GM18526 (cell line): ENCODE data around the gene ZCRB1.

Experiments used
- POLR2A ChIP-seq: IDR thresholded peaks from 3 replicates; pipeline ENCODE4 v1.6.1; 2011; ENCODE audit not compliant: insufficient read length; ENCODE audit errors: extremely low read depth

The ZCRB1 gene, protein sequence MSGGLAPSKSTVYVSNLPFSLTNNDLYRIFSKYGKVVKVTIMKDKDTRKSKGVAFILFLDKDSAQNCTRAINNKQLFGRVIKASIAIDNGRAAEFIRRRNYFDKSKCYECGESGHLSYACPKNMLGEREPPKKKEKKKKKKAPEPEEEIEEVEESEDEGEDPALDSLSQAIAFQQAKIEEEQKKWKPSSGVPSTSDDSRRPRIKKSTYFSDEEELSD

DNA sequence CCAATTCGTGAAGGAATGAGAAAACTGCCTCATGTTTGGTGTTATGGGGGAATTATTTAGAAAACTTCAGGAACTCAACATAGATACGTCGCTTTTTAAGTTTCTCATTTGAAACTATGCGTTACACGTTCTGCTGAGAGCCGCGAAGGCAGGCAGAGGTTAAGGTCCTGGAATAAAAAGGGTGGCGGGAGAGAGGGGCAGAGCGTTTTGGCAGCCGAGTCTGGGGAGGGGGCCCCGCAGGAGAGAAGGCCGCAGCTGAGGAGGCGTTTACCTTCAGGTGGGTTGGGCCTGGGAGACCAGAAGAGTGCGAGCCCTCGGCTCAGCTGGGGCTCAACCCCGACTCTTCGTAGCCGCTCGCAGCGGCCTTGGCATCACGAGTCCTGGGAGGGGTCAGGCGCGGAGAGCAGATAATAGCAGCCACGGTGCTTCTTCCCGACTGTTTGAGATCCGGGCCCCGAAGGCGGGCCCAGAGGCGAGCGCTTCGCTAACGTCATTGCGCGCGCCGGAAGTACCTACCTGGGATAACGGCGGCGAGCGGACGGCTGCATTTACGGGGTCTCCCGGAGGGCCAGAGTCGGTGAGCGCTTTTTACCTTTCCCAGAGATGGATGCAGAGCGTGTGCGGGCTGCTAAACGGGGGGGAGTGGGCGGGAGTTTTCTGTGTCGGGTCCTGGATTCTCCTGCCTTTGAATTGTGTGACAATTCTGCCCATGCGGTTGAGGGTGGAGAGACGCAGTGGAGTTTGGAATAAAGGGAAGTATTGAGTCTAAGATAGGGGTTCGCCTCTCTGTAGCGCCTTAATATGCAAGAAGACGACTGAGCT, at the start of gene ZCRB1, which contains the start of gene PPHLN1:
Gene ZCRB1 (minus strand): TSS at position 442 of the 822 bp plus-strand sequence. CDS start 1,992 bp downstream, outside the sequence.
Gene PPHLN1 (plus strand): TSS at position 515 of the 822 bp plus-strand sequence. CDS start 9,736 bp downstream, outside the sequence.
- TF ChIP-seq POLR2A = peak; percentile 80

DNA sequence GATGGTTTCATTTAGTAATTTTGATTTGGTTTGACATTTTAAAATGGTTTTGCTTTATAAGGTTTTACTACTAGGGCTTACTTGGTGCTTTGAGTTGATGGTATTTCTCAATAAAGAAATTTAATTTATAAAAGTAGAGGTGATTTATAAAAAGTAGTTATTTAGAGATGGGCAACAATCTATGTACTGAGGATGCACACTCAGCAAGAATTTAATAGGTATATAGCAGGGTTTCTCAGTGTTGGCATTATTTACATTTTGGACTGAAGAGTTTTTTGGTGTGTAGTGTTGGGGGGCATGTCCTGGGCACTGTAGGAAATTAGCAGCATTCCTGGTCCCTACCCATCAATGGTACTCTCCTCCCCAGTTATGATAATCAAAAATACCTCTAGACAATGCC, 47.8 kb upstream of the ZCRB1 start:
- TF ChIP-seq POLR2A = no peak

DNA sequence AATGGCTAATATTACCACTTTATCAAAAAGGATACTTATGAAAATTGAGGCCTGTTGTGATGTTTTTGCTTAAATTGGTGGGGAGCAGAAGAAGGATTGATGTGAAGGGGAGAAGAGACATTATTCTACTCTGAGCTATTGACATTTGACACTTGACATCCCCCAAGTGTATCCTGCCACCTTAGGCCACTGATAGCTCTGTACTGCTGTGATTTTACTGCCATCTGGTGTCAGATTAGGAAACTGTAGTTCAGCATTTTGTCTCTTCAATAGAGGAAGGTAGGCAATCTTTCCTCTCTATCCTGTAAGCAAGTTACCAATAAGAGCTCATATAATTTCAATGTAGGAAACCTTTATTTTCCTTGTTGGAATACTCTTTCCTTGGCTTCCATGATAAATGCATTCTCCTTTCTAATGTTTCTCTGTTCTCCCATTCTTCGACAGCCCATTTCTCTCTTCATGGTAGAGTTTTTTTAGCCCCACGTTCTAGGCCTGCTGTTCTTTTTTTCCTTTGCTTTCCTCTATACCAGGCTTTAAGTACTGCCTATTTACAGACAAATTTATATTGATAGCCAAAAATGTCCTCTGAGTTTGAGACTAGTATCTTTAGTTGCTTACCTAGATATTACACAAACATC, 46.4 kb upstream of the ZCRB1 start:
- no peak for TF ChIP-seq POLR2A

DNA sequence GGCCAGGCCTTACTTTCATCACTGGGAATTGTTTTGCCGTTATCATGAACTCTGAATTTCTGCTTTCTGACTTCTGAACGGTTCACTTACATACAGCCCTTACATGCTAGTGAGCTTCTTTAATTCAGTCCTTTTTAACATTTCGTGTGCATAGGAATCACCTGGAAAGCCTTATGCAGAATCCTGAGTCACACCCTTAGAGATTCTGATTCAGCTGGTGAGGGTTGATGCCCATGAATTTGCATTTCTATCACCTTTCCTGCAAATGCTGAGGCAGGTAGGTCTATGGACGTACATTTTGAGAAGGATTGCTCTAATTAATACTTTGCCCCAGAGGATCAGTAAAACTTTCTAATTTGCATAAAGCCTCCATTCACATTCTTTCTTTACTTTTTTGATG, 44.1 kb upstream of the ZCRB1 start:
- no peak for TF ChIP-seq POLR2A

DNA sequence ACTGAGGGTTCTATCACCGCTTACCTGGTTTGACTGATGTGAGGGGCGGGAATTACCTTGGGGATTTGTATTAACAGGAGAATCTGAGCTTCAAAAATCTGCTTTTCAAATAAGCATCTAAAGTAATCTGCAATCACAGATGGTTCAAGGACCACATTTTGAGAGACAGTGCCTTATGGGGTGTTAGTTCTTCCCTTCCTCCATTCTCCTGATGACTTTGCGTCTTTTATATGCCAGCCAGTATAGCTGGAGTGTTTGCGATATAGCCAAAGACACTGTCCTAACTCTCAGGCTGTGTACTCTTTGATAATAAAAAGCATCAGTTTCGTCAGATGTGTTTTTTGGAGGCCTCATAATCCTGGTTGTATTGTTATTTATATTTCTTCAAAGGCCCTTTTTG, 39.6 kb upstream of the ZCRB1 start:
- TF ChIP-seq POLR2A = no peak

DNA sequence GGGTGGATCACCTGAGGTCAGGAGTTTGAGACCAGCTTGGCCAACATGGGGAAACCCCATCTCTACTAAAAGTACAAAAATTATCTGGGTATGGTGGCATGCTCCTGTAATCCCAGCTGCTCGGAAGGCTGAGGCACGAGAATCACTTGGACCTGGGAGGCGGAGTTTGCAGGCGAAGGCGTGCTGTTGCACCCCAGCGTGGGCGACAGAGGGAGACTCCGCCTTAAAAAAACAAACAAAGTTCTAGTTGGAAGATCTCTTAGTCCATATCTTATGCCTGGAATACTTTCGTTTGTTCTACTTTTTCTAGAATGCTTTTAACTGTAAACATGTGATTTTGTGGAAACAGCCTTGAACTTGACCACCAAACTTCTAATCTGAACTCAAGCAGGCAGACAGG, 38.8 kb upstream of the ZCRB1 start:
- no peak for TF ChIP-seq POLR2A

DNA sequence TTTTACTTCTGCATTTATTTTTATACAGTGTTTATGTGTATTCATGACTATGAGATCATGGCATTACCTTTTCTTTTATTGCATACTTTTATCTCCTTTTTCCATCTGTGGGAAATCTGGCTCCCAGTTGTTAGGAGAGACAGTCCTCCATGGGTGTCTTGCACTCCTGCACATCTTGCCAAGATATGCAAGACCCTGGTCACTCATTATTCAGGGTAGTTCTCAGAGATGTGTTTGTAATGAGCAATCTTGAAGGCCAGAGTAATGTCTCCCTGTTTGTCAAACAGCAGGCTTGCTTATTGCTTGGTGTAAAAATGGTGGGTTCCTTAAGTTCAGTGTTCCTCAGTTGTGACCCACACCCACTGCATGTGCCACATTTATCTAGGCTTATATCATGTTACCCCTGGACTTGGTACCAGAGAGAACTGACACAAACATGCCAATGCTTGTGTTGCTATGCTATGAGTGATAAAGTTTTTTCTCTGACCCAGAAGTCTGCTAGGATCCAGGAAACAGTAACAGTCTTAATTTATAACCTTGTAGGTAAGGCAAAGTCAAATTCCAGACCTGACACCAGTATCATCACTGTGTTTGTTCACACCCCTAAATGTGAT, 36.9 kb upstream of the ZCRB1 start:
- TF ChIP-seq POLR2A = no peak

DNA sequence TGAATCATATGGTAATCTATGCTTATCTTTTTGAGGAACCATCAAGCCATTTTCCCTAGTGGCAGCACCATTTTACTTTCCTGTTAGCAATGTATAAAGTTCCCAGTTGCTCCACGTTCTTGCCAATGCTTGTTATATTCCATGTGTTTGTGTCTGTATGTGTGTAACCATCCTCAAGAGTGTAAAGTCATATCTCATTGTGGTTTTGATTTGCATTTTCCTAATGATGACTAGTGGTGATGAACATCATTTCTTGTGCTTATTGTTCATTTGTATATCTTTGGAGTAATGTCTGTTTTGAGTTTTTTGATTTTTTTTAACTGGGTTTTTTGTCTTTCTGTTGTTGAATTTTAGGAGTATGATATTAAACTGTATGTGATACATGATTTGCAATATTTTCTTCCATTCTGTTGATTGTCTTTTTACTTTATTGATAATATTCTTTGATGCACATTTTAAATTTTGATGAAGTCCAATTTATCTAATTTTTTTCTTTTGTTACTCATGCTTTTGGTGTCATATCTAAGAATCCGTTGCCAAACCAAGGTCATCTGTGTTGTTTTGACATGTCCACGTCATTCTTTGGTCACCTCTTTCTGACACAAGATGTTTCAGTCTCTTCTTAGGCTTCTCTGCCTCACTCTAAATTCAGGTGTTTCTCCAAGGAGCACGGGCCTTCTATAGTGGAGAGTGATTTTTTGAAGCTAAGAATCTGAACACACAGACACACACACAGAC, 36.2 kb upstream of the ZCRB1 start:
- no peak for TF ChIP-seq POLR2A

DNA sequence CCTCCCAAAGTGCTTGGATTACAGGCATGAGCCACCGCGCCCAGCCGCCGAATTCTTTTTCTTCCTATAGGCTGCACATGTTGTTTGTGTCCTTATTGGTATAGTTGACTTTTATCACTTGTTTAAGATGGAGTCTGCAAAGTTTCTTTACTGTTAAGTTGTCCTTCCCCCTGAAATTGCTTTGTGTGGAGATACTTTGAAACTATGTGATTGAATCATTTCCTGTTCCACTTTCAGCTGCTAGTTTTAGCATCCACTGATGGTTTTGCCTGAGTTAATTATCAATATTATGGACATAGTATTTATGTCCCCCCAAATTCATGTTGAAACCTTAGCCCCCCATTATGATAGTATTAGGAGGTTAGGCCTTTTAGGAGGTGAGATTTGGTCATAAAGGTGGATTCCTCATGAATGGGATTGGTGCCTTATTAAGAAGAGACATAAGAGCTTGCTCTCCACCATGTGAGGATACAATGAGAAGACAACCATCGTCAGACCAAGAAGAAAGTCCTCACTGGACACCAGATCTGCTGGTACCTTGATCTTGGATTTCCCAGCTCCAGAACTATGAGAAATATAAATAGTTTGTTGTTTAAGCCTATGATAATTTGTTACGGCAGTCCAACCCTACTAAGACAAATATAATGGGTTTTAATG, 35.0 kb upstream of the ZCRB1 start:
- no peak for TF ChIP-seq POLR2A

DNA sequence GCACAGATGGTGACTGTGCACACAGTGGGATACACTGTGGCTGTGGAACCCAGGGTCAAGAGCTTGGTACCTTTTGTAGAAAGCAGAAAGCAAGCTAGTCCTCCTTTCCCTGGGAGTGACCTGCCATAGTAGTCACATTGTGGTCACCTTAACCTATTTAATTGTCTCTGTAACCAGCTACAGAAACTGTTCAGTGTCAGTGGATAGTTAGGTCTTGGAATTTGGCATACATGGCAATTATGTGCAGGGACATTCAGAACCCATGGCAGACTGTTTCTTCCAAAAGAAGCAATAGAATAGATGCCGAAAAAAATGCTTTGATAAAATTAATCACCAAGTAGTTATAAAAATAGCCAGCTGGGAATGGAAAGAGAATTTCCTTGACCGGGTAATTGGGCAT, 30.4 kb upstream of the ZCRB1 start:
- TF ChIP-seq POLR2A = no peak

DNA sequence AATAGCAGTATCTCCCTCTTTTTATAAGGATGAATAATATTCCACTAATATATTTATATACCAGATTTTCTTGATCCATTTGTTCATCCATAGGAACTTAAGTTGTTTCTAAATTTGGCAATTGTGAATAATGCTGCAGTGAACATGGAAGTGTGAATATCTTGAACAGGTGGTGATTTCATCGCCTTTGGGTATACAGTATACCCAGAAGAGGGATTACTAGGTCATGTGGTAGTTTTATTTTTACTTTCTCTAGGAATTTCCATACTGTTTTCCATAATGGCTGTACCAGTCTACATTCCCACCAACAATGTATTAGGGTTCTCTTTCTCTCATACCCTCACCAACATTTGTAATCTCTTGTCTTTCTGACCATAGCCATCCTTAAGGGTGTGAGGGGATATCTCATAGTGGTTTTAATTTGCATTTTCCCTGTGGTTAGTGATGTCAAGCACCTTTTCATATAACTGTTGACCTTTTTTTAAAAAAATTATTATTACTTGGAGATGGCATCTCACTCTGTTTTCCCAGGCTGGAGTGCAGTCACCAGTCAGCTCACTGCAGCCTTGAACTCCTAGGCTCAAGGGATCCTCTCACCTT, 20.6 kb upstream of the ZCRB1 start:
- TF ChIP-seq POLR2A = no peak

DNA sequence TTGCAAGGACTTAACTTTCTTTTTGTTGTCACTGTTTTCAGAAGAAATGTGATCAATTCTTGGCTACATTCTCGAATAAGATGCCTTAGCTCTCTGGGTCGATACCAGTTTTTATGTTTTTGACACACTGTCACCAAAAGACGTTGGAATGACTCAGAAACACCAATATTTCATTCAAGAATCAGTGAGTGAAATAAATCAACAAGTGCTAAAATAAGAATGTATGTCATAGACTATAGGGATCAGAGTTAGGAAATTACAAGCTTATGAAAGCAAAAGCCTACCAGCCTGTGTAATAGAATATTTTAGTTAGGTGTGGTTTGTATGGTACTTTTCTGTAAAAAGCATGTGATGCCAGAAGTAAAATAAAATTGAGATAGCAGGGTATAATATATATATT, 17.8 kb upstream of the ZCRB1 start:
- no peak for TF ChIP-seq POLR2A

DNA sequence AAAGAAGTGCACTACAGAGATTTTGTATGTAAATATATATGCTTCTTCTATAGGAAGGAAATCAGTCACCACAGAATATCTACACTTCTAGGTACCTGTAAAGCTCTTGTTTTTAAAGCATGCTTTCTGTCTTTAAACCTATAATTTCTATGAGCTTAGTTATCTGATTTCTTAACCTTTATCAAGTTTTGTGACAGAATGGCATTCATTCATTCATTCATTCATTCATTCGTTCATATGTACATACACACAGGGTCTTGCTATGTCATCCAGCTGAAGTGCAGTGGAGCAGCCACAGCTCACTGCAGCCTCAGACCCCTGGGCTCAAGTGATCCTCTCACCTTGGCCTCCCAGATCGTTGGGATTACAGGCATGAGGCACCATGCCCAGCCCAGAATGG, 16.1 kb upstream of the ZCRB1 start:
- TF ChIP-seq POLR2A = no peak

DNA sequence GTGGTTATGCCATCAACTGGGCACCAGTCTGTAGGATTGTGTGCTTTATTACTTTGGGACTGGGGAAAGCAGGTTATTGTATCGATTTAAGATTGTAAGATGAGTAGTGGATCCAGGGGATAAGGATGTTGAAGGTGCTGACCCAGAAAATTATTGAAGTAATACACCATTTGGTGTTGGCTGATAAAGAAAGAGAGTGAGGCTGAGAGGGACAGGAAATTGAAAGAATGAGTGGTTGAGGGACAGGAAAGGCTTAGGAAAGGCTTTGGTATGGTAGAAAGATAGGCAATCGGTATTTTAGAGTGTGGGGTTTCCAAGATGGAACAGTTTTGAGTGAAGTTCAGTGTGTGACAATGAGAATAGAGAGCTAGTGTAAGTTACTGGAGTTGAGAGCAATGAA, 12.4 kb upstream of the ZCRB1 start:
- no peak for TF ChIP-seq POLR2A

DNA sequence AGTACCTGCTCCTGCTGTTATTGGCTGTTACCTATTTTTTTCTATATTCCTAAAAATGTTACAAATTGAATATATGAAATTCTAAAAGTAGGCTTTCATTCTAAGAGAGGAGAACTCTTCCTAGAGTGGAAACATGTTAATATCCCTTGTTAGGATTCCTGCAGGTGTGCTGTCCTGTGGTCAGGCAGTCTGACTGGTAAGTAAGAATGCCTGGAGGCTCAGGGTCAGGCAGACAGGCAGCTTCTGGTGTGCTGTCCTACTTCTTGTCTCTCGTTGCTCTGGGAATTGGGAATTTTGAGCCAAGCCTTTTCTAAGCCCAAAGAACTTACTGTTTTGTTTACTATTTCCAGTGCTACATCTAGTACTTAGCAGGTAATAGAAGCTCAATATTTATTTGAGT, 10.4 kb upstream of the ZCRB1 start:
- TF ChIP-seq POLR2A = no peak
